ENCODE data around the gene BICD1.
A peak's percentile ranks its signal among the peaks of the same experiment; 100 is the strongest.

BICD1 gene

GRCh38 chr12:32252199-32253073 lies 145.8 kb downstream of the BICD1 start:
- no peak for DNase-seq (ENCODE audit: insufficient read length, low spot score)
- TF ChIP-seq CTCF (IDR thresholded peaks at IDR 0.05; ENCODE audit: insufficient read depth, missing control alignments) = no peak
- FAIRE-seq = peak; percentile 98

- FAIRE-seq = no peak
- DNase-seq (ENCODE audit: insufficient read length, low spot score) = no peak
- TF ChIP-seq CTCF (IDR thresholded peaks at IDR 0.05; ENCODE audit: insufficient read depth, missing control alignments) = no peak
Measured at GRCh38 chr12:32253154-32253790, 146.6 kb downstream of the BICD1 start.

GRCh38 chr12:32254260-32254956 lies 147.8 kb downstream of the BICD1 start:
- FAIRE-seq (no peak), DNase-seq (ENCODE audit: insufficient read length, low spot score) (no peak)

GRCh38 chr12:32255588-32255987 lies 148.9 kb downstream of the BICD1 start:
- no peak for TF ChIP-seq CTCF (IDR thresholded peaks at IDR 0.05; ENCODE audit: insufficient read depth, missing control alignments)
- DNase-seq (ENCODE audit: insufficient read length, low spot score) (no peak), FAIRE-seq (no peak)

More at GRCh38 chr12:32254260-32254956, 147.8 kb downstream of the BICD1 start:
- TF ChIP-seq CTCF (IDR thresholded peaks at IDR 0.05; ENCODE audit: insufficient read depth, missing control alignments) = no peak

GRCh38 chr12:32257695-32258496 lies 151.2 kb downstream of the BICD1 start:
- no peak for TF ChIP-seq CTCF (IDR thresholded peaks at IDR 0.05; ENCODE audit: insufficient read depth, missing control alignments)
- DNase-seq (ENCODE audit: insufficient read length, low spot score) (no peak), FAIRE-seq (no peak)

- TF ChIP-seq CTCF (IDR thresholded peaks at IDR 0.05; ENCODE audit: insufficient read depth, missing control alignments) = no peak
- FAIRE-seq = no peak
- DNase-seq (ENCODE audit: insufficient read length, low spot score) = no peak
Measured at GRCh38 chr12:32260696-32261095, 154.0 kb downstream of the BICD1 start.

Measured in D721Med (cell line).